IPS-11a (cell line): Measurements from ENCODE around the gene CAMK2B.

Experiments used
- H3K4me3 ChIP-seq: one replicate; pipeline ENCODE4 v1.5.1; 2013; ENCODE audit warnings: low read depth, low read length, control low read depth

CAMK2B gene

GRCh38 chr7:44276571-44277221 is 48.7 kb downstream of the CAMK2B start:
- no peak overlapping the region for H3K4me3 ChIP-seq

GRCh38 chr7:44275957-44276570 is 49.3 kb downstream of the CAMK2B start:
- H3K4me3 ChIP-seq: peak overlapping the region; percentile 4

GRCh38 chr7:44275146-44275545 is 50.2 kb downstream of the CAMK2B start:
- no peak overlapping the region for H3K4me3 ChIP-seq

- no peak overlapping the region for H3K4me3 ChIP-seq
These were observed 50.8 kb downstream of the CAMK2B start for GRCh38 chr7:44274623-44274975.

- no peak overlapping the region for H3K4me3 ChIP-seq
These were observed 51.4 kb downstream of the CAMK2B start for GRCh38 chr7:44273681-44274622.

- no peak overlapping the region for H3K4me3 ChIP-seq
These were observed 52.4 kb downstream of the CAMK2B start for GRCh38 chr7:44272981-44273380.

- H3K4me3 ChIP-seq: no peak overlapping the region
These were observed 52.9 kb downstream of the CAMK2B start for GRCh38 chr7:44272456-44272855.

- H3K4me3 ChIP-seq: no peak overlapping the region
These were observed 55.4 kb downstream of the CAMK2B start for GRCh38 chr7:44269943-44270493.

- H3K4me3 ChIP-seq: no peak overlapping the region
These were observed 56.0 kb downstream of the CAMK2B start for GRCh38 chr7:44269417-44269816.

GRCh38 chr7:44268671-44269070 is 56.7 kb downstream of the CAMK2B start:
- no peak overlapping the region for H3K4me3 ChIP-seq

- no peak overlapping the region for H3K4me3 ChIP-seq
These were observed 57.5 kb downstream of the CAMK2B start for GRCh38 chr7:44267719-44268421.

- H3K4me3 ChIP-seq: no peak overlapping the region
These were observed 58.2 kb downstream of the CAMK2B start for GRCh38 chr7:44267178-44267577.

- H3K4me3 ChIP-seq: no peak overlapping the region
These were observed 58.9 kb downstream of the CAMK2B start for GRCh38 chr7:44266526-44266925.

GRCh38 chr7:44265728-44266127 is 59.7 kb downstream of the CAMK2B start:
- H3K4me3 ChIP-seq: no peak overlapping the region

- no peak overlapping the region for H3K4me3 ChIP-seq
These were observed 61.0 kb downstream of the CAMK2B start for GRCh38 chr7:44264221-44264931.

GRCh38 chr7:44263326-44264082 is 61.9 kb downstream of the CAMK2B start:
- H3K4me3 ChIP-seq: no peak overlapping the region

- H3K4me3 ChIP-seq: no peak overlapping the region
These were observed 63.4 kb downstream of the CAMK2B start for GRCh38 chr7:44262031-44262430.

GRCh38 chr7:44261240-44261639 is 64.2 kb downstream of the CAMK2B start:
- no peak overlapping the region for H3K4me3 ChIP-seq
